WTC11 (cell line): ENCODE results near the gene ELAVL1. TPM values are rescaled to one million over a fixed set of nuclear protein-coding genes. Genes with fewer than 3 reads are reported as not detected.

Experiments
- ATAC-seq: fragments of 200-7000 bp; cut with Tn5 transposase; 2 replicates; pipeline ENCODE4 v1.10.0; 2021; ENCODE audit warnings: mild to moderate bottlenecking, moderate library complexity
- CTCF ChIA-PET: fragments of 300-600 bp; sonication (Branson Sonifier 250); formaldehyde crosslinking; loops from one replicate; lab custom pipeline; 2021; ENCODE audit warnings: antibody characterized with exemption; lab: Charles Lee
- POLR2A ChIA-PET: fragments of 350-600 bp; sonication (Branson Sonifier 250); formaldehyde crosslinking; loops from one replicate; lab custom pipeline; 2021; ENCODE audit warnings: antibody characterized with exemption; lab: Charles Lee
- DNase-seq: peaks from one replicate; pipeline ENCODE4 v3.0.0; 2021; ENCODE audit warnings: low spot score
- H3K27ac Mint-ChIP-seq: 2 replicates; pipeline ENCODE4 v1.8.0; 2021; ENCODE audit warnings: mixed read lengths
- H3K27me3 Mint-ChIP-seq: 2 replicates; pipeline ENCODE4 v1.8.0; 2021; ENCODE audit warnings: low read depth, mild to moderate bottlenecking, moderate library complexity, mixed read lengths
- H3K36me3 Mint-ChIP-seq: 2 replicates; pipeline ENCODE4 v1.8.0; 2021; ENCODE audit warnings: mixed read lengths
- H3K4me1 Mint-ChIP-seq: 2 replicates; pipeline ENCODE4 v1.8.0; 2022; ENCODE audit warnings: mixed read lengths
- H3K4me3 Mint-ChIP-seq: 2 replicates; pipeline ENCODE4 v1.8.0; 2021; ENCODE audit warnings: mild to moderate bottlenecking, moderate library complexity, mixed read lengths
- H3K9me3 Mint-ChIP-seq: 2 replicates; pipeline ENCODE4 v1.8.0; 2021; ENCODE audit warnings: mixed read lengths
- AFF4 ChIP-seq: sonication (generic); formaldehyde crosslinking; IDR thresholded peaks from 2 replicates; pipeline ENCODE4 v1.8.1; 2023; ENCODE audit warnings: mild to moderate bottlenecking, missing genetic modification reagents, borderline replicate concordance
- CBFB ChIP-seq: sonication (generic); formaldehyde crosslinking; IDR thresholded peaks from 2 replicates; pipeline ENCODE4 v1.8.1; 2022; ENCODE audit warnings: mild to moderate bottlenecking, low read depth, missing genetic modification reagents
- CREM ChIP-seq: sonication (generic); formaldehyde crosslinking; IDR thresholded peaks from 2 replicates; pipeline ENCODE4 v1.8.1; 2022; ENCODE audit warnings: mild to moderate bottlenecking, missing genetic modification reagents, moderate library complexity
- CTCF ChIP-seq: fragments of 200-600 bp; IDR thresholded peaks from 2 replicates; pipeline ENCODE4 v1.8.0; 2022; ENCODE audit warnings: antibody characterized with exemption
- E2F4 ChIP-seq: sonication (generic); formaldehyde crosslinking; IDR thresholded peaks from 2 replicates; pipeline ENCODE4 v1.8.1; 2022; ENCODE audit warnings: low read depth, mild to moderate bottlenecking, moderate library complexity, missing genetic modification reagents, borderline replicate concordance
- FOXK1 ChIP-seq: sonication (generic); formaldehyde crosslinking; IDR thresholded peaks from 2 replicates; pipeline ENCODE4 v1.8.0; 2022; ENCODE audit warnings: mild to moderate bottlenecking, moderate library complexity, missing genetic modification reagents
- FOXP1 ChIP-seq: sonication (generic); formaldehyde crosslinking; IDR thresholded peaks from 2 replicates; pipeline ENCODE4 v1.8.0; 2022; ENCODE audit warnings: missing genetic modification reagents, mild to moderate bottlenecking, moderate library complexity, borderline replicate concordance
- IRF1 ChIP-seq: sonication (generic); formaldehyde crosslinking; IDR thresholded peaks from 2 replicates; pipeline ENCODE4 v1.8.0; 2023; ENCODE audit warnings: missing genetic modification reagents
- MAX ChIP-seq: sonication (generic); formaldehyde crosslinking; IDR thresholded peaks from 2 replicates; pipeline ENCODE4 v1.8.0; 2022; ENCODE audit warnings: mild to moderate bottlenecking, missing genetic modification reagents
- MLX ChIP-seq: sonication (generic); formaldehyde crosslinking; IDR thresholded peaks from 2 replicates; pipeline ENCODE4 v1.8.1; 2023; ENCODE audit warnings: mild to moderate bottlenecking, missing genetic modification reagents, moderate library complexity
- MXD4 ChIP-seq: fragments of 250-450 bp; sonication (Bioruptor Pico); IDR thresholded peaks from 2 replicates; pipeline ENCODE4 v1.8.0; 2021; ENCODE audit warnings: mild to moderate bottlenecking, moderate library complexity, borderline replicate concordance
- NR1H2 ChIP-seq: sonication (generic); formaldehyde crosslinking; IDR thresholded peaks from 2 replicates; pipeline ENCODE4 v1.9.0; 2021; ENCODE audit warnings: mild to moderate bottlenecking, moderate library complexity, missing genetic modification reagents
- PRDM15 ChIP-seq: sonication (generic); formaldehyde crosslinking; IDR thresholded peaks from 2 replicates; pipeline ENCODE4 v1.8.0; 2022; ENCODE audit warnings: missing genetic modification reagents
- PREB ChIP-seq: sonication (generic); formaldehyde crosslinking; IDR thresholded peaks from 2 replicates; pipeline ENCODE4 v1.8.1; 2022; ENCODE audit warnings: mild to moderate bottlenecking, missing genetic modification reagents, moderate library complexity, borderline replicate concordance
- SMAD3 ChIP-seq: sonication (generic); formaldehyde crosslinking; IDR thresholded peaks from 2 replicates; pipeline ENCODE4 v1.8.0; 2022; ENCODE audit warnings: missing genetic modification reagents, mild to moderate bottlenecking, borderline replicate concordance
- SOX15 ChIP-seq: fragments of 250-450 bp; sonication (Bioruptor Pico); IDR thresholded peaks from 2 replicates; pipeline ENCODE4 v1.9.0; 2021; ENCODE audit warnings: mild to moderate bottlenecking
- TCF7 ChIP-seq: sonication (generic); formaldehyde crosslinking; IDR thresholded peaks from 2 replicates; pipeline ENCODE4 v1.8.0; 2022; ENCODE audit warnings: mild to moderate bottlenecking, low read depth, missing genetic modification reagents, moderate library complexity
- TEAD1 ChIP-seq: sonication (generic); formaldehyde crosslinking; IDR thresholded peaks from 2 replicates; pipeline ENCODE4 v1.8.0; 2022; ENCODE audit warnings: mild to moderate bottlenecking, missing genetic modification reagents
- total RNA-seq: library from RNA; stranded (reverse); gene quantifications from 3 replicates; pipeline ENCODE4 v1.2.3, GENCODE V29; 2021

ELAVL1 gene
- total RNA-seq, 1 experiment from 2014 or later = 160 TPM

- TF ChIP-seq MXD4 (CRISPR knock-in tag) = no peak
- peak; percentile 17; the same call in 1 of the 2 replicates for TF ChIP-seq MAX (CRISPR knock-in tag)
- 0 out of 2 replicates have a peak, but pooled peaks have one; percentile 27 for TF ChIP-seq TEAD1 (CRISPR knock-in tag)
- 0 out of 2 replicates have a peak, but pooled peaks have one; percentile 2 for TF ChIP-seq FOXP1 (CRISPR knock-in tag)
- peak; percentile 39; the same call in 1 of the 2 replicates for TF ChIP-seq FOXK1 (CRISPR knock-in tag)
- peak; percentile 56; the same call in 1 of the 2 replicates for TF ChIP-seq E2F4 (CRISPR knock-in tag)
- no peak for TF ChIP-seq IRF1 (CRISPR knock-in tag)
Measured at GRCh38 chr19:7916103-7916954, 89.1 kb downstream of the ELAVL1 start (continued).

GRCh38 chr19:7915250-7916102 lies 90.0 kb downstream of the ELAVL1 start:
- ATAC-seq = no peak
- ChIA-PET CTCF (interaction anchor here (0.6 to 7.2 kb wide), 10 partner anchors 8 to 84 kb away, joined by 5 to 70 read pairs (median 11); partner anchors contain the start of genes EVI5L, LRRC8E and MAP2K7), POLR2A (interaction anchor here (0.6 to 1.5 kb wide), 5 partner anchors 8 to 58 kb away, joined by 3 to 10 read pairs (median 4); no protein-coding TSS in a partner anchor)
- Mint-ChIP-seq H3K4me1 (peaks cover 8% of the 10 kb centered on the region), H3K36me3 (peaks cover 11% of the 10 kb centered on the region), H3K27me3 (peaks cover 57% of the 10 kb centered on the region), H3K27ac (no peak overlapping the region), H3K4me3 (peak overlapping the region; percentile 58), H3K9me3 (no peaks in the 10 kb centered on the region)
- DNase-seq = no peak
- TF ChIP-seq CBFB (CRISPR knock-in tag) (no peak), TCF7 (CRISPR knock-in tag) (no peak), MLX (no peak), AFF4 (no peak), PREB (CRISPR knock-in tag) (no peak), PRDM15 (CRISPR knock-in tag) (no peak), SOX15 (no peak), CREM (no peak), CTCF (no peak), NR1H2 (CRISPR knock-in tag) (no peak), FOXK1 (CRISPR knock-in tag) (no peak), SMAD3 (no peak)
